ENCODE results near the gene GSC.

GRCh38 chr14:94770815-94771157 lies 873 bp upstream of the GSC start:
- TF ChIP-seq CTCF (IDR thresholded peaks at IDR 0.05) = no peak
- no peak for TF ChIP-seq POLR2A (IDR thresholded peaks at IDR 0.05)
